Mesendoderm (in vitro differentiated cells): Measurements from ENCODE around the gene PSMC5.
"Not testable (repeated sequence)": the region's sequence is repeated elsewhere in the genome, so short reads cannot be mapped to it uniquely, and the experiment has no call there.

Experiments used
- DNase-seq: peaks from one replicate; pipeline ENCODE4 v3.0.0; 2013
- H2AK5ac ChIP-seq: 2 replicates; pipeline ENCODE4 v1.6.1; 2013; ENCODE audit warnings: low read length, inconsistent platforms
- H2BK120ac ChIP-seq: 2 replicates; pipeline ENCODE4 v1.6.1; 2013; ENCODE audit warnings: low read depth, mild to moderate bottlenecking, low read length, moderate library complexity, mixed read lengths
- H2BK15ac ChIP-seq: replicated peaks from 2 replicates; pipeline ENCODE4 v1.6.1; 2013; ENCODE audit warnings: low read depth, mild to moderate bottlenecking, moderate library complexity
- H2BK5ac ChIP-seq: 2 replicates; pipeline ENCODE4 v1.6.1; 2013; ENCODE audit warnings: low read length, inconsistent platforms
- H3K18ac ChIP-seq: 2 replicates; pipeline ENCODE4 v1.6.1; 2013; ENCODE audit warnings: mild to moderate bottlenecking, low read length, mixed read lengths
- H3K23ac ChIP-seq: one replicate; pipeline ENCODE4 v1.6.1; 2013; ENCODE audit warnings: low read length
- H3K27ac ChIP-seq: 2 replicates; pipeline ENCODE4 v1.5.1; 2013; ENCODE audit warnings: low read depth, mild to moderate bottlenecking, inconsistent platforms, low read length, moderate library complexity
- H3K27me3 ChIP-seq: 2 replicates; pipeline ENCODE4 v1.6.1; 2013; ENCODE audit warnings: low read length, control low read depth, mild to moderate bottlenecking, inconsistent platforms; ENCODE audit not compliant: insufficient read depth, poor library complexity
- H3K36me3 ChIP-seq: 2 replicates; pipeline ENCODE4 v1.6.1; 2013; ENCODE audit warnings: low read length, inconsistent platforms; ENCODE audit not compliant: control insufficient read depth, insufficient read depth
- H3K4ac ChIP-seq: one replicate; pipeline ENCODE4 v1.6.1; 2013; ENCODE audit warnings: low read depth, mild to moderate bottlenecking, low read length, moderate library complexity
- H3K4me1 ChIP-seq: 2 replicates; pipeline ENCODE4 v1.6.1; 2013; ENCODE audit warnings: low read depth, low read length, inconsistent platforms; ENCODE audit not compliant: control insufficient read depth
- H3K4me2 ChIP-seq: 2 replicates; pipeline ENCODE4 v1.6.1; 2013; ENCODE audit warnings: low read length
- H3K4me3 ChIP-seq: 2 replicates; pipeline ENCODE4 v1.5.1; 2013; ENCODE audit warnings: mild to moderate bottlenecking, low read length
- H3K56ac ChIP-seq: one replicate; pipeline ENCODE4 v1.6.1; 2013; ENCODE audit warnings: low read length
- H3K79me1 ChIP-seq: 2 replicates; pipeline ENCODE4 v1.6.1; 2013; ENCODE audit warnings: low read length, inconsistent platforms
- H3K79me2 ChIP-seq: 2 replicates; pipeline ENCODE4 v1.6.1; 2013; ENCODE audit warnings: mild to moderate bottlenecking, low read length; ENCODE audit not compliant: control insufficient read depth, insufficient read depth
- H3K9ac ChIP-seq: 2 replicates; pipeline ENCODE4 v1.6.1; 2013; ENCODE audit warnings: low read length, inconsistent platforms
- H4K5ac ChIP-seq: one replicate; pipeline ENCODE4 v1.6.1; 2013; ENCODE audit warnings: low read length
- H4K8ac ChIP-seq: one replicate; pipeline ENCODE4 v1.6.1; 2013; ENCODE audit warnings: low read depth, mild to moderate bottlenecking, control low read depth, low read length, moderate library complexity
- WGBS: extraction: QIAGEN DNeasy Blood & Tissue Kit; methylation state at CpG from one replicate; pipeline ENCODE4 v1.1.7; 2013; ENCODE audit warnings: low lambda C conversion rate, missing lambda C conversion rate; ENCODE audit not compliant: insufficient coverage; ENCODE audit errors: extremely low coverage; 5-methylcytosine and 5-hydroxymethylcytosine counted together

Gene PSMC5

DNA sequence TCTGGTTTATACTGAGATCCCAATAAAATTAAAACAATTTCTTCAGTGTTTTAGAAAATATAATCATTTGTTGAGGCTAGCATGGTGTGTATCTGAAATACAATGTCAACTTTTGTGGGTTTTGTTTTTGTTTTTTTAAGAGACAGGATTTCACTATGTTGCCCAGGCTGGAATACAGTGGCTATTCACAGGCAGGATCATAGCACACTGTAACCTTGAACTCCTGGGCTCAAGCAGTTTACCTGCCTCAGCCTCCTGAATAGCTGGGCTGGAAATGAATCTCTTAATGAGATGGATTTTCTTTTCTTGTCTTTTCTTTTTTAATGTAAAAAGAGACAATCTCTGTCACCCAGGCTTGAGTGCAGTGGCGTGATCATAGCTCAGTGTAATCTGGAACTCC lies 41.1 kb upstream of the PSMC5 start:
- H3K9ac ChIP-seq = no peak overlapping the region
- no peaks in the 10 kb centered on the region for H3K36me3 ChIP-seq
- H3K27me3 ChIP-seq = no peaks in the 10 kb centered on the region
- no peaks in the 10 kb centered on the region for H3K4me1 ChIP-seq
- H4K5ac ChIP-seq = no peak overlapping the region
- no peak for DNase-seq
- H2AK5ac ChIP-seq = no peak overlapping the region
- H2BK15ac ChIP-seq = no peak overlapping the region
- no CpG with 5 or more reads among the region's 1 CpG for WGBS
- H3K56ac ChIP-seq = no peak overlapping the region
- peaks cover 49% of the 10 kb centered on the region for H3K79me2 ChIP-seq
- H3K4me3 ChIP-seq = no peak overlapping the region
- H3K79me1 ChIP-seq = peaks cover 6% of the 10 kb centered on the region
- H3K4ac ChIP-seq = no peak overlapping the region
- no peak overlapping the region for H2BK5ac ChIP-seq
- H3K4me2 ChIP-seq = no peak overlapping the region
- no peak overlapping the region for H2BK120ac ChIP-seq
- no peak overlapping the region for H3K27ac ChIP-seq
- H3K23ac ChIP-seq = no peak overlapping the region
- H4K8ac ChIP-seq = no peak overlapping the region
- no peak overlapping the region for H3K18ac ChIP-seq

DNA sequence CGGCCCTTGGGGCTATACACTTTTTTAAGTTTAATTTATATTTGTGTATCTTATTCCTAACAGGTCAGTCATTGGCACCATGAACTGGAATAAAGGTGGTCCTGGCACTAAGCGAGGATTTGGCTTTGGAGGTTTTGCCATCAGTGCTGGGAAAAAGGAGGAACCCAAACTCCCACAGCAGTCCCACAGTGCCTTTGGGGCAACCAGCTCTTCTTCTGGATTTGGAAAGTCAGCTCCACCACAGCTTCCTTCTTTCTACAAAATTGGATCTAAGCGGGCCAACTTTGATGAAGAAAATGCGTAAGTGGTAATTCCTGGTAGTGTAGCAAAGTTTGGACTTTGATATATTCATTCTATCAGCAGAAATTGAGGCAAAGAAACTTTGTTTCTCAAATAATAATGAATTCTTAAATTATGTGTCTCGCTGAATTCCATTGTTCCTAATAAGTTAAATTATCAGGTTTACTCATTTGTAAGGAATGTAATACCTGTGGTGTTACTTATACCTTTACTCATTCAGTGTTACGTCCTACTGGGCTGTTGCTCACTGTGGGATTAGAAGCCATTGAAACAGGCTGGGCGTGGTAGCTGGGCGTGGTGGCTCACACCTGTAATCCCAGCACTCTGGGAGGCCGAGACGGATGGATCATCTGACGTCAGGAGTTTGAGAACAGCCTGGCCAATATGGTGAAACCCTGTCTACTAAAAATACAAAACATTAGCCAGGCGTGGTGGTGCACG lies 40.1 kb upstream of the PSMC5 start:
- H3K27me3 ChIP-seq = no peaks in the 10 kb centered on the region
- no peak overlapping the region for H3K9ac ChIP-seq
- peak; percentile 63 for DNase-seq
- no peak overlapping the region for H3K56ac ChIP-seq
- no peaks in the 10 kb centered on the region for H3K36me3 ChIP-seq
- H2BK120ac ChIP-seq = no peak overlapping the region
- no peak overlapping the region for H2BK5ac ChIP-seq
- H4K8ac ChIP-seq = no peak overlapping the region
- H3K4ac ChIP-seq = no peak overlapping the region
- H3K4me3 ChIP-seq = no peak overlapping the region
- H3K4me1 ChIP-seq = no peaks in the 10 kb centered on the region
- H2AK5ac ChIP-seq = no peak overlapping the region
- H3K23ac ChIP-seq = no peak overlapping the region
- peaks cover 42% of the 10 kb centered on the region for H3K79me2 ChIP-seq
- no CpG with 5 or more reads among the region's 13 CpGs for WGBS
- H3K4me2 ChIP-seq = no peak overlapping the region
- no peak overlapping the region for H3K18ac ChIP-seq
- H3K27ac ChIP-seq = no peak overlapping the region
- peaks cover 6% of the 10 kb centered on the region for H3K79me1 ChIP-seq
- H4K5ac ChIP-seq = no peak overlapping the region
- no peak overlapping the region for H2BK15ac ChIP-seq

DNA sequence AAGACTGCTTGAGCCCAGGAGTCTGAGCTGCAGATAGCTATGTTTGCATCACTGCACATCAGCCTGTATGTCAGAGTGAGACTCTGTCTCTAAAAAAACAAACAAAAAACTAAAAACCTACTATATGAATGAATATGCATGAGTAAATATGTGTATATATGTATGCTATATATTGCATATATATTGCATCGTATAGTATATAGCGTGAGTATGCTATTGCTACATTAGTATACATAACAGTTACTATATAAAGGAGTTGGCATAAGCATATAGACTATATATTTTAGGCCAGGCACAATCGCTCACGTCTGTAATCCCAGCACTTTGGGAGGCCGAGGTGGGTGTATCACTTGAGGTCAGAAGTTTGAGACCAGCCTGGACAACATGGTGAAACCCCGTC lies 37.2 kb upstream of the PSMC5 start:
- Histone ChIP-seq H4K5ac (no peak overlapping the region), H3K27ac (no peak overlapping the region), H3K79me1 (peaks cover 2% of the 10 kb centered on the region), H3K79me2 (peaks cover 19% of the 10 kb centered on the region), H2BK5ac (no peak overlapping the region), H4K8ac (no peak overlapping the region), H3K9ac (no peak overlapping the region), H3K23ac (no peak overlapping the region), H3K4ac (no peak overlapping the region), H3K4me1 (no peaks in the 10 kb centered on the region), H2BK15ac (no peak overlapping the region), H2BK120ac (no peak overlapping the region), H3K18ac (no peak overlapping the region), H3K4me3 (no peak overlapping the region), H3K4me2 (no peak overlapping the region), H2AK5ac (no peak overlapping the region), H3K36me3 (peaks cover 2% of the 10 kb centered on the region), H3K56ac (no peak overlapping the region), H3K27me3 (no peaks in the 10 kb centered on the region)
- DNase-seq = no peak
- no CpG with 5 or more reads among the region's 6 CpGs for WGBS

DNA sequence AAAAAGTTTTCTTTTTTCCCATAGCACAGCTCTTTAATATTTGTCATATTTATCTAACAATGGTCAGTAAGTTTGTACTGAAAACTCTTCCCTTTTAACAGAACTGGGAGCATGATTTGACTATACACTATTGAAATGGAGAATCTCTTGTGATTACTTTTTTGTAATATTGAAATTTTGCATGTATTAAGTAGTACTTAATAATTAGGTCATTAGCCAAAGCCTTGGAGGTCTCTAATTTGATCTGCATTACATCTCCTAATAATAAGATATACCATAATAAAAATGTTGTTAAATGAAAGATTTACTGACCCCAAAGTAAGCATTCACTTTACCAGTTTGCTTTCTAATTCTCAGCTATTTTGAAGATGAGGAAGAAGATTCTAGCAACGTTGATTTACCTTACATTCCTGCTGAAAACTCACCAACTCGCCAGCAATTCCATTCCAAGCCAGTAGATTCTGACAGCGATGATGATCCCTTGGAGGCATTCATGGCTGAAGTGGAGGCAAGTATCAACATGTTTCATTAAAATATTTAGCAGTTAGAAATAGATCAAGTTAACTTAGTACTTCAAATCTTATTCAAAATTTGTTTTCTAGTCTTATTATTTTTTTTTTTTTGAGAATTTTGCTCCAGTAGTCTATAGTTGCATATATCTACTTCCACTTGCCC lies 35.0 kb upstream of the PSMC5 start:
- H3K79me1 ChIP-seq = peaks cover 4% of the 10 kb centered on the region
- H2BK120ac ChIP-seq = no peak overlapping the region
- peaks cover 10% of the 10 kb centered on the region for H3K79me2 ChIP-seq
- no CpG with 5 or more reads among the region's 3 CpGs for WGBS
- no peaks in the 10 kb centered on the region for H3K4me1 ChIP-seq
- no peak overlapping the region for H3K4me3 ChIP-seq
- H3K4me2 ChIP-seq = no peak overlapping the region
- no peak overlapping the region for H2BK5ac ChIP-seq
- H3K9ac ChIP-seq = no peak overlapping the region
- no peak overlapping the region for H2AK5ac ChIP-seq
- no peak overlapping the region for H3K27ac ChIP-seq
- H3K4ac ChIP-seq = no peak overlapping the region
- H3K36me3 ChIP-seq = peaks cover 4% of the 10 kb centered on the region
- H4K5ac ChIP-seq = no peak overlapping the region
- H3K18ac ChIP-seq = no peak overlapping the region
- H4K8ac ChIP-seq = no peak overlapping the region
- no peak for DNase-seq
- no peak overlapping the region for H3K56ac ChIP-seq
- H3K27me3 ChIP-seq = no peaks in the 10 kb centered on the region
- H3K23ac ChIP-seq = no peak overlapping the region
- no peak overlapping the region for H2BK15ac ChIP-seq

DNA sequence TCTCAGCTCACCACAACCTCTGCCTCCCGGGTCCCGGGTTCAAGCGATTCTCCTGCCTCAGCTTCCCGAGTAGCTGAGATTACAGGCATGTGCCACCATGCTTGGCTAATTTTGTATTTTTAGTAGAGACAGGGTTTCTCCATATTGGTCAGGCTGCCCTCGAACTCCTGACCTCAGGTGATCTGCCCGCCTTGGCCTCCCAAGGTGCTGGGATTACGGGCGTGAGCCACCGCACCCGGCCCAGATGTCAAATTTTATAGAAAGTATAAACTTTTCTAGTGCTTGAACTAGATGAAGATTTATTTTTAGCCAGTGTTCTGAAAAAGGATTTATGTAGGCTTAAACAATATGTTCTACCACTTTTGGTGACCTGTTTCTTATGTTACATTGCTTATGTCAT lies 30.9 kb upstream of the PSMC5 start:
- H3K18ac ChIP-seq, H3K4ac ChIP-seq, H3K79me1 ChIP-seq, H3K27me3 ChIP-seq, H3K79me2 ChIP-seq, H3K9ac ChIP-seq, H3K27ac ChIP-seq, H3K56ac ChIP-seq, H2BK15ac ChIP-seq, H4K5ac ChIP-seq, H2AK5ac ChIP-seq, H3K4me1 ChIP-seq, DNase-seq, H4K8ac ChIP-seq, H3K4me2 ChIP-seq, H2BK5ac ChIP-seq, H2BK120ac ChIP-seq, H3K36me3 ChIP-seq, H3K4me3 ChIP-seq, H3K23ac ChIP-seq: not testable (repeated sequence)
- no CpG with 5 or more reads among the region's 10 CpGs for WGBS
